Activated CD8-positive, alpha-beta T cell treated with anti-CD3 and anti-CD28 coated beads for 36 hours (primary cell): ENCODE measurements around the gene LNPEP. TPM values are rescaled to one million over a fixed set of nuclear protein-coding genes. Genes with fewer than 3 reads are reported as not detected.

ENCODE experiments used
- ATAC-seq: fragments of 200-7000 bp; cut with Tn5 transposase; one replicate; pipeline ENCODE4 v1.10.0; 2021; ENCODE audit warnings: mild to moderate bottlenecking, moderate library complexity
- CTCF ChIA-PET: fragments of 350-600 bp; sonication (Branson Sonifier 250); formaldehyde crosslinking; loops from one replicate; lab custom pipeline; 2021; ENCODE audit warnings: antibody characterized with exemption; lab: Charles Lee
- POLR2A ChIA-PET: fragments of 350-600 bp; sonication (Branson Sonifier 250); formaldehyde crosslinking; loops from one replicate; lab custom pipeline; 2021; ENCODE audit warnings: antibody characterized with exemption; lab: Charles Lee
- DNase-seq: peaks from one replicate; pipeline ENCODE4 v3.0.0-alpha.2; 2020
- H3K27ac Mint-ChIP-seq: one replicate; pipeline ENCODE4 v1.8.0; 2021; ENCODE audit warnings: mild to moderate bottlenecking, mixed read lengths
- H3K27me3 Mint-ChIP-seq: one replicate; pipeline ENCODE4 v1.8.0; 2021; ENCODE audit warnings: mixed read lengths
- H3K36me3 Mint-ChIP-seq: one replicate; pipeline ENCODE4 v1.8.0; 2021; ENCODE audit warnings: low read depth, mixed read lengths
- H3K4me1 Mint-ChIP-seq: one replicate; pipeline ENCODE4 v1.8.0; 2021; ENCODE audit warnings: low read depth, mixed read lengths
- H3K4me3 Mint-ChIP-seq: one replicate; pipeline ENCODE4 v1.8.0; 2021; ENCODE audit warnings: mild to moderate bottlenecking, moderate library complexity, mixed read lengths
- H3K9me3 Mint-ChIP-seq: one replicate; pipeline ENCODE4 v1.8.0; 2021; ENCODE audit warnings: mixed read lengths
- CTCF ChIP-seq: fragments of 200-600 bp; IDR thresholded peaks from one replicate; pipeline ENCODE4 v1.8.0; 2022; ENCODE audit warnings: antibody characterized with exemption, mild to moderate bottlenecking
- intact Hi-C: fragments of 100-400 bp; cut with micrococcal nuclease; formaldehyde crosslinking; loops from one replicate; pipeline ENCODE4 v1.10.0; 2022
- total RNA-seq, 2 experiments: library from RNA; stranded (reverse); gene quantifications; one replicate each; pipeline ENCODE4 v1.2.3, GENCODE V29; 2021

LNPEP gene
- total RNA-seq, 2 experiments from 2014 or later = 51.2 to 53.7 TPM

GRCh38 chr5:96963267-96963666 is 27.4 kb downstream of the LNPEP start:
- H3K4me1 Mint-ChIP-seq = peaks cover 77% of the 10 kb centered on the region
- CTCF ChIA-PET = interaction anchor here (0.8 to 1.3 kb wide), 5 partner anchors 12 to 94 kb away, joined by 3 to 4 read pairs (median 4); no protein-coding TSS in a partner anchor
- ATAC-seq = peak; percentile 78
- TF ChIP-seq CTCF = no peak
- POLR2A ChIA-PET = interaction anchor here (0.6 to 2.0 kb wide), 6 partner anchors 15 to 155 kb away, joined by 3 to 8 read pairs (median 5); partner anchors contain the start of genes ERAP1 and LNPEP
- peaks cover 19% of the 10 kb centered on the region for H3K36me3 Mint-ChIP-seq
- peak overlapping the region; percentile 95 for H3K27ac Mint-ChIP-seq
- H3K9me3 Mint-ChIP-seq = peaks cover 7% of the 10 kb centered on the region
- peak; percentile 68 for DNase-seq
- no peaks in the 10 kb centered on the region for H3K27me3 Mint-ChIP-seq
- intact Hi-C loops = no loop called here
- peak overlapping the region; percentile 68 for H3K4me3 Mint-ChIP-seq

GRCh38 chr5:96966801-96967200 is 30.9 kb downstream of the LNPEP start:
- DNase-seq (no peak), ATAC-seq (no peak)
- Mint-ChIP-seq H3K36me3 (peaks cover 15% of the 10 kb centered on the region), H3K27me3 (no peaks in the 10 kb centered on the region), H3K4me3 (no peak overlapping the region), H3K9me3 (peaks cover 7% of the 10 kb centered on the region), H3K27ac (peak overlapping the region; percentile 62), H3K4me1 (peaks cover 85% of the 10 kb centered on the region)
- POLR2A ChIA-PET = interaction anchor here (1.8 kb wide), 1 partner anchor 10 kb away, joined by 7 read pairs; no protein-coding TSS in a partner anchor
- CTCF ChIA-PET = interaction anchor here (0.9 to 1.9 kb wide), 6 partner anchors 9 to 97 kb away, joined by 3 to 7 read pairs (median 4); no protein-coding TSS in a partner anchor
- intact Hi-C loops = no loop called here
- TF ChIP-seq CTCF = no peak

- no peak for DNase-seq
- ChIA-PET CTCF (interaction anchor here (1.3 to 1.5 kb wide), 2 partner anchors 15 to 23 kb away, joined by 3 to 4 read pairs; no protein-coding TSS in a partner anchor), POLR2A (interaction anchor here (0.8 to 1.8 kb wide), 2 partner anchors 10 to 32 kb away, joined by 3 to 7 read pairs; partner anchors contain the start of gene LNPEP)
- Mint-ChIP-seq H3K9me3 (peaks cover 7% of the 10 kb centered on the region), H3K36me3 (peaks cover 15% of the 10 kb centered on the region), H3K4me3 (no peak overlapping the region), H3K27ac (no peak overlapping the region), H3K27me3 (no peaks in the 10 kb centered on the region), H3K4me1 (peaks cover 85% of the 10 kb centered on the region)
- intact Hi-C loops = no loop called here
- peak; percentile 31 for ATAC-seq
- no peak for TF ChIP-seq CTCF
Measured at GRCh38 chr5:96967400-96967799, 31.5 kb downstream of the LNPEP start.

GRCh38 chr5:96968074-96968473 is 32.2 kb downstream of the LNPEP start:
- CTCF ChIA-PET = interaction anchor here (1.0 to 1.5 kb wide), 2 partner anchors 15 to 22 kb away, joined by 3 read pairs; no protein-coding TSS in a partner anchor
- peaks cover 85% of the 10 kb centered on the region for H3K4me1 Mint-ChIP-seq
- H3K36me3 Mint-ChIP-seq = peaks cover 18% of the 10 kb centered on the region
- no peak overlapping the region for H3K4me3 Mint-ChIP-seq
- H3K27ac Mint-ChIP-seq = no peak overlapping the region
- no peaks in the 10 kb centered on the region for H3K27me3 Mint-ChIP-seq
- DNase-seq = no peak
- TF ChIP-seq CTCF = no peak
- POLR2A ChIA-PET = interaction anchor here (1.0 kb wide), 1 partner anchor 30 kb away, joined by 3 read pairs; no protein-coding TSS in a partner anchor
- H3K9me3 Mint-ChIP-seq = peaks cover 7% of the 10 kb centered on the region
- no peak for ATAC-seq
- intact Hi-C loops = no loop called here

- no peak overlapping the region for H3K4me3 Mint-ChIP-seq
- POLR2A ChIA-PET = interaction anchor here (1.0 kb wide), 1 partner anchor 31 kb away, joined by 3 read pairs; no protein-coding TSS in a partner anchor
Measured at GRCh38 chr5:96968614-96969013, 32.7 kb downstream of the LNPEP start.

More at GRCh38 chr5:96968614-96969013, 32.7 kb downstream of the LNPEP start:
- intact Hi-C loops = no loop called here
- Mint-ChIP-seq H3K9me3 (peaks cover 7% of the 10 kb centered on the region), H3K36me3 (peaks cover 18% of the 10 kb centered on the region), H3K27me3 (no peaks in the 10 kb centered on the region), H3K27ac (peak overlapping the region; percentile 21), H3K4me1 (peaks cover 83% of the 10 kb centered on the region)
- no peak for TF ChIP-seq CTCF
- ATAC-seq (no peak), DNase-seq (no peak)
- CTCF ChIA-PET = interaction anchor here (1.0 to 1.1 kb wide), 2 partner anchors 23 to 192 kb away, joined by 3 read pairs; no protein-coding TSS in a partner anchor
